ENCODE data around the gene EXOC2. TPM values are rescaled to one million over a fixed set of nuclear protein-coding genes. Genes with fewer than 3 reads are reported as not detected.

The EXOC2 gene
- total and polyA plus RNA-seq, 2 donors (not counting 3 experiments of a cell fraction or from before 2014, with no cell fraction given): 18.2 to 30.8 TPM

DNA sequence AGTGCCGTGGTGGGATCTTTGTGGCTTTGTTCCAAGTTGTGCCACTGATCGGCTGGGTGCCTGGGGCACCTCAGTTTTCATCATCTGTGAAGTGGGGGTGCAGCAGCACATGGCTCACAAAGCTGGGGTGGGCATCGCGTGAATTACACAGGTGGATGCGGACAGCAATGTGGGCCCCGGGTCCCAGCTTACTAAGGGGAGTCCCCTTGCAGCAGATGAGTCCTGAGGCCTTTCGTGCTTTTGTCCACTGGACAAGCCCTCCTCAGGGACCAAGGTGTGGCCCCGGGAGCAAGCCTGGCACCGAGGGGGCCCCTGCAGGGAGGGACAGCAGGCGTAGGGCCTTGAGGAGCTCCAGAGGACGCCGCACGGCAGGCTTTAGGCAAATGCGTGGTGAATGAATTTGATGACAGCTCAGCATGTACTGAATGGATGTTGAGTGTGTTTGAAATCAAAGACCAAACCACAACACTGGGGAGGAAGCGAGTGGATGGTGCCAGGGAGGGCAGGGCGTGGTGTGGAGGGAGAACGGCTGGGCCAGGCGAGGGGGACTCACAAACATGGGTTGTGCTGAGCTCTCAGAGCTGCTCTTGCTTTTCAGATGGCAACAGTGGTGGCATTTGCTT, 248.2 kb downstream of the EXOC2 start:
- ChIA-PET POLR2A (no interaction called here), CTCF (no interaction called here)
- Histone ChIP-seq H3K79me2 (ENCODE audit: control insufficient read depth, insufficient read depth, low read length) (no peaks in the 10 kb centered on the region), H3K9ac (replicated peaks; ENCODE audit: extremely low read depth, insufficient read depth, low read length) (no peak overlapping the region), H3K4me1 (ENCODE audit: control insufficient read depth, extremely low read depth, insufficient read depth, low read length) (no peaks in the 10 kb centered on the region), H3K9me1 (replicated peaks; ENCODE audit: control insufficient read depth, extremely low read depth, insufficient read depth, low read length) (no peaks in the 10 kb centered on the region), H3K27ac (ENCODE audit: insufficient read depth, low read depth, low read length) (no peak overlapping the region), H3K4me2 (ENCODE audit: insufficient read depth, low read length) (no peak overlapping the region), H3K4me3 (replicated peaks in 1 of 3; ENCODE audit: insufficient read depth in 1 of 3, low read depth in 1 of 3, low read length in 3 of 3) (no peak overlapping the region), H3K36me3 (ENCODE audit: control insufficient read depth in 2 of 2, extremely low read depth in 1 of 2, insufficient read depth in 2 of 2, low read length in 2 of 2) (no peaks in the 10 kb centered on the region), H3K27me3 (ENCODE audit: control insufficient read depth in 2 of 2, insufficient read depth in 2 of 2, low read length in 2 of 2) (no peaks in the 10 kb centered on the region), H3K9me3 (replicated peaks; ENCODE audit: control insufficient read depth, insufficient read depth, low read length) (no peaks in the 10 kb centered on the region), H2AFZ (ENCODE audit: low read depth, low read length) (no peak overlapping the region), H4K20me1 (replicated peaks; ENCODE audit: control insufficient read depth, extremely low read depth, insufficient read depth, low read length) (no peaks in the 10 kb centered on the region)
- dilution Hi-C loops (cut with MboI; ENCODE audit: extremely low pct_ligation_motif_present, low sequenced_read_pairs): no loop called here
- BruUV-seq (replicated peaks): no TSS peak
- intact Hi-C loops (cut with micrococcal nuclease): no loop called here
- no peak for DNase-seq (ENCODE audit: low read depth, low spot score)
- TF ChIP-seq POLR2AphosphoS5 (IDR thresholded peaks at IDR 0.05; ENCODE audit: insufficient read depth, low read depth, low read length) (no peak), MYC (IDR thresholded peaks at IDR 0.05; ENCODE audit: low read depth, low read length) (no peak), EZH2 (IDR thresholded peaks at IDR 0.05; ENCODE audit: borderline replicate concordance, low read depth, low read length, severe bottlenecking) (no peak), FOS (IDR thresholded peaks at IDR 0.05; ENCODE audit: borderline replicate concordance, insufficient read depth, low read length) (no peak), POLR2A (IDR thresholded peaks at IDR 0.05; ENCODE audit: low read depth, low read length) (no peak)
- no peak for FAIRE-seq

DNA sequence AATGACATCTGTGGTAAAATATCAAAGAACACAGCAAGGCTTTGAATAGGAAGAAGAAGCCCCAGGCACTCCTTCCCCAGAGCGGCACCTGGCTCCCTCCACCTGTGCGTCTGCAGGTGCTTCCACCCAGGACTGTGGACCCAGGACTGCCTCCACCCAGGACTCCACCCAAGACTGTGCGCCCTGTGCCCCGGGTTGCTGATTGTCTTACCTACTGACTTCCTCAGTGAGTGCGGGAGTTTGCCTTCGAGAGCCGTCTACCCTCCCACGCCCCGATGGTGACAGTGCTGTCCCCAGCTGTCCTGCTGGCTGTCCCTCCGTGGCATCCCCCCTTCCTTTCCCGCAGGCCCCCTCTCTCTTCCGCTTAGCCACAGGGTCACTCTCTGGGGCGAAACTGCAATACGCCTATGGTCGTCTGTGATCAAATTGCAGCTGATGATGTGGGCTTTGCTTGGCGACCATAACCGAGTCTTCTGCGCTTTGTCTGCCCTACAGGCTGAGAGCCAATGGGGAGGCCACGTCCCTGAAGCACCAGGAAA, 249.2 kb downstream of the EXOC2 start:
- POLR2A ChIA-PET: no interaction called here
- H3K4me2 ChIP-seq (ENCODE audit: insufficient read depth, low read length): no peak overlapping the region
- no TSS peak for BruUV-seq (replicated peaks)
- no peaks in the 10 kb centered on the region for H3K4me1 ChIP-seq (ENCODE audit: control insufficient read depth, extremely low read depth, insufficient read depth, low read length)
- no peak overlapping the region for H3K4me3 ChIP-seq (replicated peaks in 1 of 3; ENCODE audit: insufficient read depth in 1 of 3, low read depth in 1 of 3, low read length in 3 of 3)
- no peaks in the 10 kb centered on the region for H3K9me1 ChIP-seq (replicated peaks; ENCODE audit: control insufficient read depth, extremely low read depth, insufficient read depth, low read length)
- H3K36me3 ChIP-seq (ENCODE audit: control insufficient read depth in 2 of 2, extremely low read depth in 1 of 2, insufficient read depth in 2 of 2, low read length in 2 of 2): no peaks in the 10 kb centered on the region
- TF ChIP-seq MYC (IDR thresholded peaks at IDR 0.05; ENCODE audit: low read depth, low read length) (no peak), JUN (IDR thresholded peaks at IDR 0.05; ENCODE audit: borderline replicate concordance, insufficient read depth, insufficient read length, low read depth) (no peak), POLR2A (IDR thresholded peaks at IDR 0.05; ENCODE audit: low read depth, low read length) (no peak), POLR2AphosphoS5 (IDR thresholded peaks at IDR 0.05; ENCODE audit: insufficient read depth, low read depth, low read length) (no peak)
- TF ChIP-seq, protein P1, sequence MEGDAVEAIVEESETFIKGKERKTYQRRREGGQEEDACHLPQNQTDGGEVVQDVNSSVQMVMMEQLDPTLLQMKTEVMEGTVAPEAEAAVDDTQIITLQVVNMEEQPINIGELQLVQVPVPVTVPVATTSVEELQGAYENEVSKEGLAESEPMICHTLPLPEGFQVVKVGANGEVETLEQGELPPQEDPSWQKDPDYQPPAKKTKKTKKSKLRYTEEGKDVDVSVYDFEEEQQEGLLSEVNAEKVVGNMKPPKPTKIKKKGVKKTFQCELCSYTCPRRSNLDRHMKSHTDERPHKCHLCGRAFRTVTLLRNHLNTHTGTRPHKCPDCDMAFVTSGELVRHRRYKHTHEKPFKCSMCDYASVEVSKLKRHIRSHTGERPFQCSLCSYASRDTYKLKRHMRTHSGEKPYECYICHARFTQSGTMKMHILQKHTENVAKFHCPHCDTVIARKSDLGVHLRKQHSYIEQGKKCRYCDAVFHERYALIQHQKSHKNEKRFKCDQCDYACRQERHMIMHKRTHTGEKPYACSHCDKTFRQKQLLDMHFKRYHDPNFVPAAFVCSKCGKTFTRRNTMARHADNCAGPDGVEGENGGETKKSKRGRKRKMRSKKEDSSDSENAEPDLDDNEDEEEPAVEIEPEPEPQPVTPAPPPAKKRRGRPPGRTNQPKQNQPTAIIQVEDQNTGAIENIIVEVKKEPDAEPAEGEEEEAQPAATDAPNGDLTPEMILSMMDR (IDR thresholded peaks at IDR 0.05; ENCODE audit: extremely low read depth in 1 of 2, insufficient read depth in 1 of 2, low read depth in 1 of 2, low read length in 2 of 2): no peak
- DNase-seq (ENCODE audit: low read depth, low spot score) (no peak), FAIRE-seq (no peak)
- H4K20me1 ChIP-seq (replicated peaks; ENCODE audit: control insufficient read depth, extremely low read depth, insufficient read depth, low read length): no peaks in the 10 kb centered on the region
- H2AFZ ChIP-seq (ENCODE audit: low read depth, low read length): no peak overlapping the region
- intact Hi-C loops (cut with micrococcal nuclease) (no loop called here), dilution Hi-C loops (cut with MboI; ENCODE audit: extremely low pct_ligation_motif_present, low sequenced_read_pairs) (no loop called here)
- no peak overlapping the region for H3K27ac ChIP-seq (ENCODE audit: insufficient read depth, low read depth, low read length)
- no peaks in the 10 kb centered on the region for H3K9me3 ChIP-seq (replicated peaks; ENCODE audit: control insufficient read depth, insufficient read depth, low read length)
- CTCF ChIA-PET: no interaction called here
- H3K27me3 ChIP-seq (ENCODE audit: control insufficient read depth in 2 of 2, insufficient read depth in 2 of 2, low read length in 2 of 2): no peaks in the 10 kb centered on the region
- no peaks in the 10 kb centered on the region for H3K79me2 ChIP-seq (ENCODE audit: control insufficient read depth, insufficient read depth, low read length)
- no peak overlapping the region for H3K9ac ChIP-seq (replicated peaks; ENCODE audit: extremely low read depth, insufficient read depth, low read length)
